Measurements from ENCODE around the gene ACTL7A. TPM values are rescaled to one million over a fixed set of nuclear protein-coding genes. Genes with fewer than 3 reads are reported as not detected.
A peak's percentile ranks its signal among the peaks of the same experiment; 100 is the strongest.
"Not testable (repeated sequence)": the region's sequence is repeated elsewhere in the genome, so short reads cannot be mapped to it uniquely, and the experiment has no call there.

The ACTL7A gene
- polyA plus RNA-seq, 1 experiment, result not detected

DNA sequence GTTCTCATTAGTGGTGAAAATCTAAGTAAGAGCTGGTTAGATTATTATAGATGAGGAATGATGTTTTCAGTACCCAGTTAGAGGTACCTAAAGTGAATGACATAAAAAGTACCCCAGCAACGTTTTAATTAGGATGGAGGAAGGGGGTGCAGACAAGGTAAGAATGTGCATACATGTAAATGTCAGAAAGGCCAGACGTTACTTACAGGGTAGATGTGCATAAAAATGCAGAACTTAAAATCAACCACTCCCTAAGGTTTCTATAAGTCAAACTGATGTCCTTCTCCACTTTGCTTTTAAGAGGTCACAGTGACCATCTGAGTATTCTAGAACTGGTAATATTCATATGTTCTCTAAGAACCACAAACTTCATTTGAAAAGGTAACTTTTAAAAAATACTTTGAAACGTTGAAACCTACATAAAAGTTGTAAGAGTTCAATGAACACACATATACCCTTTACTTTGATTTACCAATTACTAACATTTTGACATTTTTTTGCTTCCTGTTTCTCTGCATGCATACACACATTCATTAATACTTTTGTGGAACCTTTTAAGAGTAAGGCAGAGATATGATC lies 18.8 kb downstream of the ACTL7A start:
- no peak for DNase-seq (ENCODE audit: low read depth, low spot score)
- TF ChIP-seq, protein P1, sequence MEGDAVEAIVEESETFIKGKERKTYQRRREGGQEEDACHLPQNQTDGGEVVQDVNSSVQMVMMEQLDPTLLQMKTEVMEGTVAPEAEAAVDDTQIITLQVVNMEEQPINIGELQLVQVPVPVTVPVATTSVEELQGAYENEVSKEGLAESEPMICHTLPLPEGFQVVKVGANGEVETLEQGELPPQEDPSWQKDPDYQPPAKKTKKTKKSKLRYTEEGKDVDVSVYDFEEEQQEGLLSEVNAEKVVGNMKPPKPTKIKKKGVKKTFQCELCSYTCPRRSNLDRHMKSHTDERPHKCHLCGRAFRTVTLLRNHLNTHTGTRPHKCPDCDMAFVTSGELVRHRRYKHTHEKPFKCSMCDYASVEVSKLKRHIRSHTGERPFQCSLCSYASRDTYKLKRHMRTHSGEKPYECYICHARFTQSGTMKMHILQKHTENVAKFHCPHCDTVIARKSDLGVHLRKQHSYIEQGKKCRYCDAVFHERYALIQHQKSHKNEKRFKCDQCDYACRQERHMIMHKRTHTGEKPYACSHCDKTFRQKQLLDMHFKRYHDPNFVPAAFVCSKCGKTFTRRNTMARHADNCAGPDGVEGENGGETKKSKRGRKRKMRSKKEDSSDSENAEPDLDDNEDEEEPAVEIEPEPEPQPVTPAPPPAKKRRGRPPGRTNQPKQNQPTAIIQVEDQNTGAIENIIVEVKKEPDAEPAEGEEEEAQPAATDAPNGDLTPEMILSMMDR (IDR thresholded peaks at IDR 0.05; ENCODE audit: low read depth, low read length), result no peak
- H3K4me3 ChIP-seq (ENCODE audit: low read depth, low read length), result no peak overlapping the region
- no peak overlapping the region for H3K27ac ChIP-seq (ENCODE audit: low read depth, low read length)
- no peaks in the 10 kb centered on the region for H3K9me3 ChIP-seq (ENCODE audit: control insufficient read depth, insufficient read depth, low read length)
- POLR2A ChIA-PET, result no interaction called here
- no peaks in the 10 kb centered on the region for H3K27me3 ChIP-seq (ENCODE audit: control insufficient read depth, insufficient read depth, low read length)
- CTCF ChIA-PET, result interaction anchor here (1.2 kb wide), 1 partner anchor 1416 kb away, joined by 3 read pairs; no protein-coding TSS in a partner anchor

DNA sequence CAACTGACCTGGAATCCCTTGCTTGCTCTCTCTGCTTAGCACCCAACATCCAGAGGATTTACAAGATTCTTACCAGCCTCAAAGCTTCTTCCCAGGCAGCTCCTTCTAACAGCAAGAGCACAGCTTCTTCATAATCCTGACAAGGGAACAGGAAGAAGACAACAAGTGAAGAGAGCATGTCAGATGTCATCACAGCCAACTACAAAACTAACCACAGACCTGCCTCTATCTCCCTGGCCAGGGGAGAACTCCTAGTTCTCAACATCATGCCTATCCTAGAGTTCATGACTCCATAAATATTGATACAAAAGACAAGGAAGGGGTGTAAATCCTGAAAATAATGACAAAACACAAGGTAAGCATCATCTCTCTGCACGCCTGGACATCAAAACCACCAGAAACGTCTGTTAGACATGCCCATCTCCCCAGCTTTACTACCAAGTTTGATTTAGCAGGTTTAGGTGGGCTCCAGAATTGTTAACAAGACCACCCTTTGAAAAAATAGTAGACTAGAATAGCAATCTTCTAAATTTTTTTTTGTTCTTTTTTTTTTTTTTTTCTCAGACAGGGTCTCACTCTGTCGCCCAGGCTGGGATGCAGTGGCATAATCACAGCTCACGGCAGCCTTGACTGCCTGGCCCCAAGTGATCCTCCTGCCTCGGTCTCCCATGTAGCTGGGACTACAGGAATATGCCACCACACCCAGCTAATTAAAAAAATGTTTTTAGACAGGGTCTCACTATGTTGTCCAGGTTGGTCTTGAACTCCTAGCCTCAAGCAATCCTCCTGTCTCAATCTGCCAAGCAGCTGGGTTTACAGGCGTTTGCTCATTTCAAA lies 20.2 kb downstream of the ACTL7A start:
- no peak overlapping the region for H3K4me3 ChIP-seq (ENCODE audit: low read depth, low read length)
- H3K9me3 ChIP-seq (ENCODE audit: control insufficient read depth, insufficient read depth, low read length), result no peaks in the 10 kb centered on the region
- ChIA-PET POLR2A (no interaction called here), CTCF (no interaction called here)
- H3K27me3 ChIP-seq (ENCODE audit: control insufficient read depth, insufficient read depth, low read length), result no peaks in the 10 kb centered on the region
- H3K27ac ChIP-seq (ENCODE audit: low read depth, low read length), result no peak overlapping the region
- DNase-seq (ENCODE audit: low read depth, low spot score), result no peak
- TF ChIP-seq, protein P1 (IDR thresholded peaks at IDR 0.05; ENCODE audit: low read depth, low read length), result no peak

DNA sequence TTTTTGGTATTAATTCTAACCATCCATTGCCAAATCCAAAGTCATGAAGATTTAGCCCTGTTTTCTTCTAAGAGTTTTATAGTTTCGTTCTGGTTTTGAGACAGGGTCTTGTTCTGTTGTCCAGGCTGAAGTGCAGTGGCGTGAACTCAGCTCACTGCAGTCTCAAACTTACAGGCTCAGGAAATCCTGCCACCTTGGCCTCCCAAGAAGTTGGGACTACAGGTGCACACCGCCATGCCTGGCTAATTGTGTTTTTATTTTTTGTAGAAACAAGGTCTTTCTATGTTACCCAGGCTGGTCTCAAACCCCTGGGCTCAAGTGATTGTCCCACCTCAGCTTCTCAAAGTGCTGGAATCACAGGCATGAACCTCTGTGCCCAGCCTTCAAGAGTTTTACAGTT lies 21.0 kb downstream of the ACTL7A start:
- Histone ChIP-seq H3K27me3 (ENCODE audit: control insufficient read depth, insufficient read depth, low read length) (no peaks in the 10 kb centered on the region), H3K9me3 (ENCODE audit: control insufficient read depth, insufficient read depth, low read length) (no peaks in the 10 kb centered on the region), H3K27ac (ENCODE audit: low read depth, low read length) (no peak overlapping the region), H3K4me3 (ENCODE audit: low read depth, low read length) (no peak overlapping the region)
- ChIA-PET CTCF (no interaction called here), POLR2A (no interaction called here)
- DNase-seq (ENCODE audit: low read depth, low spot score), result no peak
- TF ChIP-seq, protein P1 (IDR thresholded peaks at IDR 0.05; ENCODE audit: low read depth, low read length), result no peak

DNA sequence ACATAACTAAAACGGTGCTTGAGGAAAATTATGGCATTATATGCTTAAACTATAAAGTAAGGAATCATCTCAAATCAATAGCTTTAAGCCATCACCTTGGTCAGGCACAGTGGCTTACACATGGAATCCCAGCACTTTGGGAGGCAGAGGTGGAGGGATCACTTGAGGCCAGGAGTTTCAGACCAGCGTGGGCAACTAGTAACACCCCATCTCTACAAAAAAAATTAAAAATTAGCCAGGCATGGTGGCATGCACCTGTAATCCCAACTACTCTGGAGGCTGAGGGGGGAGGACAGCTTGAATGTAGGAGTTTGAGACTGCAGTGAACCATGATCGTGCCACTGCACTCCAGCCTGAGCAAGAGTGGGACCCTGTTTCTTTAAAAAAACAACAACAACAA lies 22.6 kb downstream of the ACTL7A start:
- Histone ChIP-seq H3K4me3 (ENCODE audit: low read depth, low read length) (no peak overlapping the region), H3K27ac (ENCODE audit: low read depth, low read length) (no peak overlapping the region), H3K9me3 (ENCODE audit: control insufficient read depth, insufficient read depth, low read length) (no peaks in the 10 kb centered on the region), H3K27me3 (ENCODE audit: control insufficient read depth, insufficient read depth, low read length) (no peaks in the 10 kb centered on the region)
- CTCF ChIA-PET, result no interaction called here
- no peak for DNase-seq (ENCODE audit: low read depth, low spot score)
- POLR2A ChIA-PET, result no interaction called here
- TF ChIP-seq, protein P1 (IDR thresholded peaks at IDR 0.05; ENCODE audit: low read depth, low read length), result no peak

DNA sequence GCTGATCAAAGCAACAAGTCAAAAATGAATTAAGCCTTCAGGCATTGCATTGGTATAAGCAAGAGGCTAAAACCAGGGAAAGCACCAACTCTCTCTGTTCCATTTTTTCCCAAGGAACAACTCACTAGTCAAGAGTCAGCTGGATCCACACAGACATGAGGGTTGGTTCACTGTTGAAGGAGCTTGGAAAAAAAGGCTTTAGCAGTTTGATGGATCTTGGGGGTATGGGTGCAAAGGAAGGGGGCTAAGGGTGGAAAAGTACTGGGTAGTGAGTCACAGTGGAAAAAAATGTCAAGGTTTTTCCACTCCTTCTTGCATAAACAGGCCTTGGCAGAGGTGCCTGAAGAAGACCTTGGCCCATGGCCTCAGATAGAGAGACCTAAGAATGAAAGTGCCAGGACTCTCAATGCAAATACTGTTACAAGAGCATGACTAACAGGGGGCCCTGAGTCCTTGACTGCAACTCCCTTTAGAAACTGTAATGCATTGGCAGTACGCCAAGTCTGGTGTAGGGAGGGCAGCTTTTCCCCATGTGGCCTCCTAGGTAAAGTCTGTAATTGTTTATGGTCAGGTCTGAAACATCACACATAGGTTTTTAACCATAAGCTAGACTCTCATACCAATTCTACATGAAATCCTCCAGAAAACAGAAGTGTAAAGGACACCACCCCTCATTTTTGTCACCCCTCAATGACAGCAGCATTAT lies 23.7 kb downstream of the ACTL7A start:
- CTCF ChIA-PET, result no interaction called here
- POLR2A ChIA-PET, result no interaction called here
- Histone ChIP-seq H3K27me3 (ENCODE audit: control insufficient read depth, insufficient read depth, low read length) (no peaks in the 10 kb centered on the region), H3K4me3 (ENCODE audit: low read depth, low read length) (no peak overlapping the region), H3K27ac (ENCODE audit: low read depth, low read length) (peak overlapping the region; percentile 0), H3K9me3 (ENCODE audit: control insufficient read depth, insufficient read depth, low read length) (no peaks in the 10 kb centered on the region)
- TF ChIP-seq, protein P1 (IDR thresholded peaks at IDR 0.05; ENCODE audit: low read depth, low read length), result no peak
- peak; percentile 34 for DNase-seq (ENCODE audit: low read depth, low spot score)

DNA sequence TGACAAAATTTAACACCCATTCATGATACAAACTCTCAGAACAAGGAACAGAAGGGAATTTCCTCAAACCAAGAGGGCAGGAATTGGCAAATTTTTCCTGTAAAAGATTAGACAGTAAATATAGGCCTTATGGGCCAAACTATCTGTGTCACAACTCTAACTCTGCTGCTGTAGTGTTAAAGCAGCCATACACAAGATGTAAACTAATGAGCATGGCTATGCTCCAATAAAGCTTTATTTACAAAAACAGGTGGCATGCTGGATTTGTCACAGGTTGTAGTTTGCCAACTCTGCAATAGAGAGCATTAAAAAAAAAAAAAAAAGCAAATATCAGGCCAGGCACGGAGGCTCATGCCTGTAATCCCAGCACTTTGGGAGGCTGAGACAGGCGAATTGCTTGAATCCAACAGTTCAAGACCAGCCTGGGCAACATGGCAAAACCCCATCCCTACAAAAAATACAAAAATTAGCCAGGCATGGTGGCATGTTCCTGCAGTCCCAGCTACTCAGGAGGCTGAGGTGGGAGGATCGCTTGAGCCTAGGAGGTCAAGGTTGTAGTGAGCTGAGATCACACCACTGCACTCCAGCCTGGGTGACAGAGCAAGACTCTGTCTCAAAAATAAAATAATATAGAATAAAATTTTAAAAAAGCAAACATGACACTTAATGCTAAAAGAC lies 24.7 kb downstream of the ACTL7A start:
- H3K4me3 ChIP-seq (ENCODE audit: low read depth, low read length); H3K9me3 ChIP-seq (ENCODE audit: control insufficient read depth, insufficient read depth, low read length); H3K27ac ChIP-seq (ENCODE audit: low read depth, low read length); DNase-seq (ENCODE audit: low read depth, low spot score); H3K27me3 ChIP-seq (ENCODE audit: control insufficient read depth, insufficient read depth, low read length); CTCF ChIA-PET; POLR2A ChIA-PET: not testable (repeated sequence)

All from AG04450 (cell line).